ENCODE data around the gene IGF2BP2. TPM values are rescaled to one million over a fixed set of nuclear protein-coding genes. Genes with fewer than 3 reads are reported as not detected.

IGF2BP2 gene
- total RNA-seq, 1 experiment from 2014 or later: 135 TPM

- Histone ChIP-seq H3K9ac (ENCODE audit: low read length) (no peak overlapping the region), H3K27ac (ENCODE audit: low read depth, low read length) (peak overlapping the region; percentile 35; the same call in 1 of the 2 replicates), H2AFZ (ENCODE audit: low read depth, low read length, poor library complexity, severe bottlenecking) (no peak overlapping the region), H3K36me3 (ENCODE audit: control insufficient read depth in 1 of 2, insufficient read depth in 2 of 2, low read length in 2 of 2) (peaks cover 26 to 44% of the 10 kb centered on the region in 2 experiments), H3K9me3 (ENCODE audit: control insufficient read depth in 1 of 2, insufficient read depth in 1 of 2, low read depth in 1 of 2, low read length in 2 of 2) (no peaks in the 10 kb centered on the region), H4K20me1 (ENCODE audit: insufficient read depth) (no peaks in the 10 kb centered on the region), H3K4me2 (ENCODE audit: low read length) (peak overlapping the region; percentile 37; the same call in 1 of the 2 replicates), H3K79me2 (ENCODE audit: insufficient read depth, low read length) (peaks cover 7% of the 10 kb centered on the region; the same call in 1 of the 2 replicates), H3K4me1 (ENCODE audit: control insufficient read depth in 1 of 2, insufficient read depth in 2 of 2, low read length in 2 of 2) (peaks cover 2 to 24% of the 10 kb centered on the region in 2 experiments; a peak in 3 of 4 replicates), H3K27me3 (ENCODE audit: insufficient read depth, low read length) (no peaks in the 10 kb centered on the region), H3K9me2 (ENCODE audit: insufficient read depth) (no peaks in the 10 kb centered on the region), H3K4me3 (replicated peaks in 1 of 2; ENCODE audit: low read depth in 1 of 2, low read length in 2 of 2) (no peak overlapping the region)
- ChIA-PET POLR2A (no interaction called here), CTCF (interaction anchor here (1.4 to 2.9 kb wide), 2 partner anchors 106 to 958 kb away, joined by 3 to 11 read pairs; no protein-coding TSS in a partner anchor), RAD21 (ENCODE audit: low non-redundant PET in 1 of 2, low total read pairs in 2 of 2, uncharacterized antibody in 2 of 2, unreplicated experiment in 2 of 2) (no interaction called here)
- DNase-seq (ENCODE audit: low read depth, low spot score) (no peak), ATAC-seq (no peak)
- intact Hi-C loops (cut with micrococcal nuclease): no loop called here
- no TSS peak for BruUV-seq (replicated peaks)
- no peak for TF ChIP-seq CEBPB (IDR thresholded peaks at IDR 0.05; ENCODE audit: low read depth)
- no peak for TF ChIP-seq ZNF274 (IDR thresholded peaks at IDR 0.05; ENCODE audit: low read depth, low read length)
- no peak for TF ChIP-seq POLR2AphosphoS5 (IDR thresholded peaks at IDR 0.05; ENCODE audit: low read depth, low read length)
- TF ChIP-seq YY1 (IDR thresholded peaks at IDR 0.05; ENCODE audit: extremely low read depth, insufficient replicate concordance, low read depth, low read length): no peak
- TF ChIP-seq ZFX (IDR thresholded peaks at IDR 0.05): no peak
- TF ChIP-seq SIN3A (IDR thresholded peaks at IDR 0.05; ENCODE audit: low read depth): no peak
- TF ChIP-seq CBX3 (IDR thresholded peaks at IDR 0.05; ENCODE audit: low read depth): no peak
- TF ChIP-seq ZBTB33 (IDR thresholded peaks at IDR 0.05; ENCODE audit: extremely low read depth, insufficient replicate concordance, low read length): no peak
- no peak for TF ChIP-seq ELF1 (IDR thresholded peaks at IDR 0.05; ENCODE audit: borderline replicate concordance, low read depth)
- TF ChIP-seq TCF7L2 (IDR thresholded peaks at IDR 0.05; ENCODE audit: borderline replicate concordance, extremely low read depth, insufficient read depth, insufficient read length): no peak
These were observed 165.9 kb downstream of the IGF2BP2 start for GRCh38 chr3:185658943-185659342.

Measured in HCT116 (cell line).